B cell (primary cell): ENCODE results near the gene ZRANB3. TPM values are rescaled to one million over a fixed set of nuclear protein-coding genes. Genes with fewer than 3 reads are reported as not detected.

ENCODE experiments used
- ATAC-seq: fragments of 200-7000 bp; cut with Tn5 transposase; one replicate; pipeline ENCODE4 v1.10.0; 2021; ENCODE audit warnings: low read depth, mild to moderate bottlenecking, moderate number of reproducible peaks, moderate library complexity
- CTCF ChIA-PET: fragments of 350-600 bp; sonication (Branson Sonifier 250); formaldehyde crosslinking; loops from one replicate; lab custom pipeline; 2021; ENCODE audit warnings: antibody characterized with exemption, inconsistent platforms; lab: Charles Lee
- POLR2A ChIA-PET: fragments of 350-600 bp; sonication (Branson Sonifier 250); formaldehyde crosslinking; loops from one replicate; lab custom pipeline; 2021; ENCODE audit warnings: antibody characterized with exemption; lab: Charles Lee
- DNase-seq: peaks from one replicate; pipeline ENCODE4 v3.0.0; 2013
- H2AFZ ChIP-seq: 2 replicates; pipeline ENCODE4 v1.6.1; 2012; ENCODE audit warnings: mild to moderate bottlenecking, low read depth, low read length; ENCODE audit not compliant: insufficient read depth, poor library complexity, severe bottlenecking
- H3K27ac ChIP-seq, 2 donors: 1 replicate in 1 of 2; 2 replicates in 1 of 2; pipeline ENCODE4 v1.5.1; 2012 to 2013; ENCODE audit warnings: low read length in 2 of 2, mild to moderate bottlenecking in 2 of 2, moderate library complexity in 1 of 2
- H3K27me3 ChIP-seq, 4 experiments: fragments of 200-600 bp in 1 of 4; sonication (generic) in 1 of 4; replicated peaks in 1 of 4; 1 replicate in 2 of 4; 2 replicates in 2 of 4; pipeline versions ENCODE4 v1.6.1 to v1.7.0; 2013 to 2016; ENCODE audit warnings: low read length in 3 of 4, mild to moderate bottlenecking in 2 of 4, mixed read lengths in 1 of 4, moderate library complexity in 1 of 4; ENCODE audit not compliant: insufficient read depth in 4 of 4, control insufficient read depth in 3 of 4; ENCODE audit errors: control extremely low read depth in 1 of 4
- H3K36me3 ChIP-seq, 2 experiments: replicated peaks in 1 of 2; 1 replicate in 1 of 2; 2 replicates in 1 of 2; pipeline versions ENCODE4 v1.6.1 to v1.7.1; 2013; ENCODE audit warnings: low read length in 1 of 2; ENCODE audit not compliant: insufficient read depth in 2 of 2, control insufficient read depth in 1 of 2; ENCODE audit errors: control extremely low read depth in 1 of 2, extremely low read depth in 1 of 2
- H3K4me1 ChIP-seq, 2 donors: fragments of 200-600 bp in 1 of 2; sonication (generic) in 1 of 2; 1 replicate in 1 of 2; 2 replicates in 1 of 2; pipeline versions ENCODE4 v1.5.1 to v1.6.1; 2013 to 2017; ENCODE audit warnings: low read length in 2 of 2; ENCODE audit not compliant: control insufficient read depth in 2 of 2, insufficient read depth in 2 of 2
- H3K4me2 ChIP-seq: replicated peaks from 2 replicates; pipeline ENCODE3; 2012; ENCODE audit warnings: mild to moderate bottlenecking, low read depth, low read length; ENCODE audit not compliant: poor library complexity, severe bottlenecking
- H3K4me3 ChIP-seq, 5 experiments: fragments of 200-600 bp in 1 of 5; sonication (generic) in 1 of 5; 1 replicate in 3 of 5; 2 replicates in 2 of 5; pipeline versions ENCODE4 v1.5.1 to v1.7.0; 2011 to 2016; ENCODE audit warnings: low read length in 4 of 5, mild to moderate bottlenecking in 4 of 5, low read depth in 2 of 5, control low read depth in 1 of 5, moderate library complexity in 1 of 5; ENCODE audit not compliant: insufficient read depth in 1 of 5; ENCODE audit errors: control extremely low read depth in 1 of 5, extremely low read depth in 1 of 5
- H3K79me2 ChIP-seq: fragments of 200-600 bp; sonication (generic); one replicate; pipeline ENCODE4 v1.6.0; 2016; ENCODE audit warnings: low read length; ENCODE audit not compliant: control insufficient read depth, insufficient read depth
- H3K9ac ChIP-seq: fragments of 200-600 bp; sonication (generic); 2 replicates; pipeline ENCODE4 v1.6.1; 2017; ENCODE audit warnings: mild to moderate bottlenecking, low read length, moderate library complexity
- H3K9me3 ChIP-seq, 3 donors: one replicate each; pipeline versions ENCODE4 v1.6.1 to v1.7.1; 2013; ENCODE audit warnings: low read length in 2 of 3; ENCODE audit not compliant: control insufficient read depth in 2 of 3, insufficient read depth in 1 of 3; ENCODE audit errors: control extremely low read depth in 1 of 3
- H4K20me1 ChIP-seq: 2 replicates; pipeline ENCODE4 v1.6.0; 2012; ENCODE audit warnings: mild to moderate bottlenecking, low read length; ENCODE audit not compliant: insufficient read depth, control insufficient read depth, poor library complexity, severe bottlenecking
- H3K27ac Mint-ChIP-seq: one replicate; pipeline ENCODE4 v1.8.0; 2021; ENCODE audit warnings: mixed read lengths
- H3K27me3 Mint-ChIP-seq: one replicate; pipeline ENCODE4 v1.8.0; 2021; ENCODE audit warnings: mixed read lengths
- H3K4me1 Mint-ChIP-seq: one replicate; pipeline ENCODE4 v1.8.0; 2021; ENCODE audit warnings: mixed read lengths
- H3K4me3 Mint-ChIP-seq: one replicate; pipeline ENCODE4 v1.8.0; 2021; ENCODE audit warnings: mixed read lengths
- H3K9me3 Mint-ChIP-seq: one replicate; pipeline ENCODE4 v1.8.0; 2022; ENCODE audit warnings: mixed read lengths; ENCODE audit not compliant: insufficient read depth
- CTCF ChIP-seq: fragments of 200-600 bp; IDR thresholded peaks from one replicate; pipeline ENCODE4 v1.8.0; 2022; ENCODE audit warnings: antibody characterized with exemption, mild to moderate bottlenecking
- EZH2 ChIP-seq: IDR thresholded peaks from 2 replicates; pipeline ENCODE4 v1.6.1; 2012; ENCODE audit warnings: borderline replicate concordance, low read depth, mild to moderate bottlenecking, moderate library complexity, low read length; ENCODE audit not compliant: insufficient read depth, poor library complexity, severe bottlenecking
- WGBS: methylation state at CpG from one replicate; pipeline ENCODE4 v1.1.5; 2013; ENCODE audit warnings: missing lambda C conversion rate; ENCODE audit not compliant: insufficient coverage; 5-methylcytosine and 5-hydroxymethylcytosine counted together
- intact Hi-C: fragments of 100-400 bp; cut with micrococcal nuclease; formaldehyde crosslinking; loops from one replicate; pipeline ENCODE4 v1.10.0; 2022
- polyA plus RNA-seq: library from polyadenylated mRNA; depleted of rRNA; stranded (reverse); fragments of >200 nt; gene quantifications from 2 replicates; pipeline ENCODE4 v1.2.3, GENCODE V29; 2012
- total RNA-seq, 2 donors: library from RNA; stranded (reverse); fragments of 120-200 nt in 1 of 2; gene quantifications; 1 replicate in 1 of 2; 2 replicates in 1 of 2; pipeline versions ENCODE4 v1.2.3 to v1.2.4, GENCODE V29; 2013 to 2022

ZRANB3 gene
- total and polyA plus RNA-seq, 2 donors (not counting 1 experiment from before 2014, with no cell fraction given), result 2.4 to 9.8 TPM

- ChIA-PET CTCF (no interaction called here), POLR2A (no interaction called here)
- WGBS, result 100% methylated on average over 1 of the region's 2 CpGs
- no peaks in the 10 kb centered on the region for H3K36me3 ChIP-seq
- intact Hi-C loops, result no loop called here
- no peak for DNase-seq
- no peaks in the 10 kb centered on the region for H4K20me1 ChIP-seq
- H3K27ac Mint-ChIP-seq, result no peak overlapping the region
- H3K79me2 ChIP-seq, result no peaks in the 10 kb centered on the region
- H3K4me1 ChIP-seq, result no peaks in the 10 kb centered on the region
- H2AFZ ChIP-seq, result no peak overlapping the region
- H3K4me3 ChIP-seq, result no peak overlapping the region
- peaks cover 0 to 3% (median 0%) of the 10 kb centered on the region in 3 donors for H3K9me3 ChIP-seq
- H3K9me3 Mint-ChIP-seq, result no peaks in the 10 kb centered on the region
- no peak for ATAC-seq
- no peaks in the 10 kb centered on the region for H3K27me3 ChIP-seq
- no peak overlapping the region for H3K4me2 ChIP-seq
- no peak for TF ChIP-seq EZH2
- TF ChIP-seq CTCF, result no peak
- no peak overlapping the region for H3K9ac ChIP-seq
- H3K4me3 Mint-ChIP-seq, result no peak overlapping the region
- no peak overlapping the region for H3K27ac ChIP-seq
- no peaks in the 10 kb centered on the region for H3K4me1 Mint-ChIP-seq
- no peaks in the 10 kb centered on the region for H3K27me3 Mint-ChIP-seq
These were observed 260.0 kb downstream of the ZRANB3 start for GRCh38 chr2:135271006-135271405.

- Histone ChIP-seq H3K27ac (no peak overlapping the region), H3K36me3 (no peaks in the 10 kb centered on the region), H3K4me3 (no peak overlapping the region), H4K20me1 (no peaks in the 10 kb centered on the region), H3K9me3 (no peaks in the 10 kb centered on the region), H3K27me3 (no peaks in the 10 kb centered on the region), H3K79me2 (no peaks in the 10 kb centered on the region), H2AFZ (no peak overlapping the region), H3K4me1 (no peaks in the 10 kb centered on the region), H3K9ac (no peak overlapping the region), H3K4me2 (no peak overlapping the region)
- no peaks in the 10 kb centered on the region for H3K9me3 Mint-ChIP-seq
- 92% methylated on average over 4 of the region's 6 CpGs for WGBS
- DNase-seq (no peak), ATAC-seq (no peak)
- no peak overlapping the region for H3K27ac Mint-ChIP-seq
- no peak overlapping the region for H3K4me3 Mint-ChIP-seq
- no peaks in the 10 kb centered on the region for H3K4me1 Mint-ChIP-seq
- POLR2A ChIA-PET, result no interaction called here
- intact Hi-C loops, result no loop called here
- H3K27me3 Mint-ChIP-seq, result no peaks in the 10 kb centered on the region
- CTCF ChIA-PET, result no interaction called here
- TF ChIP-seq EZH2, result no peak
- TF ChIP-seq CTCF, result no peak
These were observed 265.0 kb downstream of the ZRANB3 start for GRCh38 chr2:135265960-135266490.
